Mesenchymal stem cell (in vitro differentiated cells and primary cell): Measurements from ENCODE around the gene PTGDR2.

Experiments used
- DNase-seq: peaks from one replicate; pipeline ENCODE4 v3.0.0-alpha.2; 2013
- H2AFZ ChIP-seq: one replicate; pipeline ENCODE4 v1.6.1; 2013; ENCODE audit warnings: low read depth, mild to moderate bottlenecking, control low read depth, inconsistent platforms, low read length, moderate library complexity
- H2AK5ac ChIP-seq: 2 replicates; pipeline ENCODE4 v1.6.1; 2013; ENCODE audit warnings: low read length, moderate library complexity, mild to moderate bottlenecking, inconsistent platforms; ENCODE audit not compliant: severe bottlenecking
- H2BK120ac ChIP-seq: one replicate; pipeline ENCODE4 v1.6.1; 2013; ENCODE audit warnings: low read depth, mild to moderate bottlenecking, inconsistent platforms, low read length, moderate library complexity
- H2BK12ac ChIP-seq, 2 experiments: one replicate each; pipeline ENCODE4 v1.6.1; 2013; ENCODE audit warnings: inconsistent platforms in 2 of 2, low read length in 2 of 2, mild to moderate bottlenecking in 2 of 2, moderate library complexity in 2 of 2, control low read depth in 1 of 2
- H2BK15ac ChIP-seq: one replicate; pipeline ENCODE4 v1.6.1; 2013; ENCODE audit warnings: mild to moderate bottlenecking, low read depth, inconsistent platforms; ENCODE audit not compliant: poor library complexity, severe bottlenecking
- H2BK5ac ChIP-seq: 2 replicates; pipeline ENCODE4 v1.6.1; 2013; ENCODE audit warnings: low read depth, mild to moderate bottlenecking, low read length, control low read depth, inconsistent platforms; ENCODE audit not compliant: poor library complexity, severe bottlenecking
- H3K14ac ChIP-seq, 2 experiments: one replicate each; pipeline ENCODE4 v1.6.1; 2013; ENCODE audit warnings: inconsistent platforms in 2 of 2, low read length in 2 of 2, control low read depth in 1 of 2, mild to moderate bottlenecking in 1 of 2, moderate library complexity in 1 of 2
- H3K18ac ChIP-seq, 2 experiments: one replicate each; pipeline ENCODE4 v1.6.1; 2013; ENCODE audit warnings: inconsistent platforms in 2 of 2, low read length in 2 of 2, control low read depth in 1 of 2, low read depth in 1 of 2, mild to moderate bottlenecking in 1 of 2
- H3K23ac ChIP-seq, 2 experiments: one replicate each; pipeline ENCODE4 v1.6.1; 2013; ENCODE audit warnings: inconsistent platforms in 2 of 2, low read length in 2 of 2, mild to moderate bottlenecking in 2 of 2, moderate library complexity in 2 of 2, control low read depth in 1 of 2
- H3K27ac ChIP-seq: 2 replicates; pipeline ENCODE4 v1.5.1; 2013; ENCODE audit warnings: mild to moderate bottlenecking, moderate library complexity, low read length, control low read depth, inconsistent platforms; ENCODE audit not compliant: poor library complexity, severe bottlenecking
- H3K27me3 ChIP-seq, 2 experiments: 2 replicates each; pipeline versions ENCODE4 v1.6.1 to v1.7.0; 2013; ENCODE audit warnings: low read length in 2 of 2, mild to moderate bottlenecking in 2 of 2, moderate library complexity in 2 of 2, control low read depth in 1 of 2, inconsistent platforms in 1 of 2; ENCODE audit not compliant: control insufficient read depth in 1 of 2, insufficient read depth in 1 of 2
- H3K36me3 ChIP-seq, 2 experiments: 2 replicates each; pipeline versions ENCODE4 v1.6.1 to v1.7.0; 2013; ENCODE audit warnings: low read length in 2 of 2, control low read depth in 1 of 2, inconsistent platforms in 1 of 2, low read depth in 1 of 2, mild to moderate bottlenecking in 1 of 2; ENCODE audit not compliant: insufficient read depth in 2 of 2, control insufficient read depth in 1 of 2
- H3K4ac ChIP-seq, 2 experiments: one replicate each; pipeline ENCODE4 v1.6.1; 2013; ENCODE audit warnings: inconsistent platforms in 2 of 2, low read length in 2 of 2, mild to moderate bottlenecking in 2 of 2, moderate library complexity in 2 of 2, control low read depth in 1 of 2, low read depth in 1 of 2
- H3K4me1 ChIP-seq: 2 replicates; pipeline ENCODE4 v1.6.1; 2013; ENCODE audit warnings: low read depth, low read length, control low read depth; ENCODE audit not compliant: control insufficient read depth, insufficient read depth
- H3K4me2 ChIP-seq: 2 replicates; pipeline ENCODE4 v1.6.1; 2013; ENCODE audit warnings: low read length, mild to moderate bottlenecking, inconsistent platforms; ENCODE audit not compliant: poor library complexity, severe bottlenecking
- H3K4me3 ChIP-seq, 2 experiments: 2 replicates each; pipeline versions ENCODE4 v1.5.1 to v1.7.0; 2013; ENCODE audit warnings: low read length in 2 of 2, mild to moderate bottlenecking in 2 of 2, control low read depth in 1 of 2, low read depth in 1 of 2; ENCODE audit not compliant: insufficient read depth in 1 of 2
- H3K79me1 ChIP-seq: replicated peaks from 2 replicates; pipeline ENCODE4 v1.6.1; 2013; ENCODE audit warnings: mild to moderate bottlenecking, control low read depth, low read length, inconsistent platforms; ENCODE audit not compliant: poor library complexity, severe bottlenecking
- H3K9ac ChIP-seq: 2 replicates; pipeline ENCODE4 v1.7.0; 2013; ENCODE audit warnings: mild to moderate bottlenecking, low read length, moderate library complexity
- H3K9me3 ChIP-seq: 2 replicates; pipeline ENCODE4 v1.7.0; 2013; ENCODE audit warnings: mild to moderate bottlenecking, low read length; ENCODE audit not compliant: control insufficient read depth
- H4K8ac ChIP-seq: one replicate; pipeline ENCODE4 v1.6.1; 2013; ENCODE audit warnings: inconsistent platforms, mild to moderate bottlenecking, low read length, moderate library complexity
- H4K91ac ChIP-seq: one replicate; pipeline ENCODE4 v1.6.1; 2013; ENCODE audit warnings: mild to moderate bottlenecking, low read length, inconsistent platforms
- WGBS: methylation state at CpG from one replicate; pipeline ENCODE4 v1.1.7; 2013; ENCODE audit warnings: mixed read lengths; 5-methylcytosine and 5-hydroxymethylcytosine counted together

The PTGDR2 gene

GRCh38 chr11:60899977-60900376 is 44.2 kb upstream of the PTGDR2 start:
- Histone ChIP-seq H3K36me3 (peaks cover 59 to 88% of the 10 kb centered on the region in 2 experiments), H4K8ac (no peak overlapping the region), H3K14ac (no peak overlapping the region), H2BK15ac (no peak overlapping the region), H3K27ac (no peak overlapping the region), H2AFZ (no peak overlapping the region), H3K27me3 (no peaks in the 10 kb centered on the region), H3K4me2 (no peak overlapping the region), H3K4ac (no peak overlapping the region), H2BK5ac (no peak overlapping the region), H2AK5ac (no peak overlapping the region), H3K79me1 (peaks cover 31% of the 10 kb centered on the region), H3K9me3 (no peaks in the 10 kb centered on the region), H3K9ac (no peak overlapping the region), H3K4me1 (peaks cover under 1% of the 10 kb centered on the region), H2BK120ac (no peak overlapping the region), H4K91ac (no peak overlapping the region), H3K4me3 (no peak overlapping the region), H2BK12ac (no peak overlapping the region), H3K18ac (no peak overlapping the region), H3K23ac (no peak overlapping the region)
- DNase-seq: no peak
- WGBS: 64% methylated on average over 3 of the region's 4 CpGs

- Histone ChIP-seq H3K23ac (no peak overlapping the region), H2AFZ (no peak overlapping the region), H3K27me3 (no peaks in the 10 kb centered on the region), H3K9ac (no peak overlapping the region), H2BK12ac (no peak overlapping the region), H4K8ac (no peak overlapping the region), H3K4me3 (no peak overlapping the region), H3K18ac (no peak overlapping the region), H4K91ac (no peak overlapping the region), H3K4me2 (no peak overlapping the region), H3K79me1 (peaks cover 31% of the 10 kb centered on the region), H3K36me3 (peaks cover 59 to 95% of the 10 kb centered on the region in 2 experiments), H3K14ac (no peak overlapping the region), H2BK120ac (no peak overlapping the region), H3K9me3 (no peaks in the 10 kb centered on the region), H2BK5ac (no peak overlapping the region), H3K27ac (no peak overlapping the region), H2BK15ac (no peak overlapping the region), H3K4me1 (no peaks in the 10 kb centered on the region), H2AK5ac (peak overlapping the region; percentile 49), H3K4ac (no peak overlapping the region)
- peak; percentile 79 for DNase-seq
- WGBS: 55% methylated on average over 10 of the region's 12 CpGs
Measured at GRCh38 chr11:60899046-60899936, 43.5 kb upstream of the PTGDR2 start.

GRCh38 chr11:60897496-60897895 is 41.7 kb upstream of the PTGDR2 start:
- Histone ChIP-seq H3K4ac (no peak overlapping the region), H4K8ac (no peak overlapping the region), H3K4me3 (no peak overlapping the region), H3K27me3 (no peaks in the 10 kb centered on the region), H3K14ac (no peak overlapping the region), H2AFZ (no peak overlapping the region), H2BK12ac (no peak overlapping the region), H3K79me1 (peaks cover 30% of the 10 kb centered on the region), H3K4me2 (no peak overlapping the region), H3K4me1 (no peaks in the 10 kb centered on the region), H3K23ac (no peak overlapping the region), H3K9ac (no peak overlapping the region), H4K91ac (no peak overlapping the region), H2AK5ac (no peak overlapping the region), H3K9me3 (no peaks in the 10 kb centered on the region), H2BK15ac (no peak overlapping the region), H2BK120ac (no peak overlapping the region), H3K18ac (no peak overlapping the region), H3K27ac (no peak overlapping the region), H2BK5ac (no peak overlapping the region), H3K36me3 (peaks cover 50 to 97% of the 10 kb centered on the region in 2 experiments)
- DNase-seq: no peak
- WGBS: 94% methylated on average over 4 of the region's 4 CpGs

- 100% methylated on average over 1 of the region's 5 CpGs for WGBS
- H3K79me1 ChIP-seq: peaks cover 24% of the 10 kb centered on the region
- DNase-seq: no peak
Measured at GRCh38 chr11:60895687-60896086, 39.9 kb upstream of the PTGDR2 start.

More at GRCh38 chr11:60895687-60896086, 39.9 kb upstream of the PTGDR2 start:
- Histone ChIP-seq H2BK5ac (no peak overlapping the region), H3K9ac (no peak overlapping the region), H3K9me3 (no peaks in the 10 kb centered on the region), H4K8ac (no peak overlapping the region), H2BK15ac (no peak overlapping the region), H2AFZ (no peak overlapping the region), H2BK12ac (no peak overlapping the region), H3K36me3 (peaks cover 42 to 94% of the 10 kb centered on the region in 2 experiments), H3K4me2 (no peak overlapping the region), H3K18ac (no peak overlapping the region), H3K27me3 (no peaks in the 10 kb centered on the region), H3K4ac (no peak overlapping the region), H4K91ac (no peak overlapping the region), H3K4me1 (peaks cover 2% of the 10 kb centered on the region), H2AK5ac (no peak overlapping the region), H3K27ac (no peak overlapping the region), H3K23ac (no peak overlapping the region), H2BK120ac (no peak overlapping the region), H3K4me3 (no peak overlapping the region), H3K14ac (no peak overlapping the region)
